Central memory CD4-positive, alpha-beta T cell (primary cell): ENCODE results near the gene ABCA4.
"Not testable (repeated sequence)": the region's sequence is repeated elsewhere in the genome, so short reads cannot be mapped to it uniquely, and the experiment has no call there.

ENCODE experiments used
- DNase-seq: peaks from one replicate; pipeline ENCODE4 v3.0.0; 2022
- total RNA-seq, 3 experiments: gene quantifications; one replicate each; lab custom pipeline; 2026; lab: John Stamatoyannopoulos, UW

The ABCA4 gene
- 0 reads per million in 3 experiments for total RNA-seq

- no peak for DNase-seq
These were observed at the start of gene ABCA4 for GRCh38 chr1:94120991-94121390. TSS of gene ABCA4 (minus strand) at chr1:94121148. CDS start at chr1:94121045, 103 bp downstream.

- no peak for DNase-seq
These were observed 48.2 kb upstream of the ABCA4 start for GRCh38 chr1:94169126-94169525.

- no peak for DNase-seq
These were observed 44.9 kb upstream of the ABCA4 start for GRCh38 chr1:94165843-94166242.

- not testable (repeated sequence) for DNase-seq
These were observed 43.9 kb upstream of the ABCA4 start for GRCh38 chr1:94164885-94165284.

- DNase-seq = not testable (repeated sequence)
These were observed 43.2 kb upstream of the ABCA4 start for GRCh38 chr1:94164121-94164520.

- not testable (repeated sequence) for DNase-seq
These were observed 42.3 kb upstream of the ABCA4 start for GRCh38 chr1:94163249-94163648.

- DNase-seq = no peak
These were observed 39.9 kb upstream of the ABCA4 start for GRCh38 chr1:94160811-94161210.

- DNase-seq = no peak
These were observed 35.2 kb upstream of the ABCA4 start for GRCh38 chr1:94156096-94156625.

- no peak for DNase-seq
These were observed 34.0 kb upstream of the ABCA4 start for GRCh38 chr1:94154989-94155388.

- DNase-seq = no peak
These were observed 32.2 kb upstream of the ABCA4 start for GRCh38 chr1:94153133-94153532.

- DNase-seq = not testable (repeated sequence)
These were observed 28.2 kb upstream of the ABCA4 start for GRCh38 chr1:94149166-94149565.

- no peak for DNase-seq
These were observed 25.3 kb upstream of the ABCA4 start for GRCh38 chr1:94146273-94146672.

- no peak for DNase-seq
These were observed 23.9 kb upstream of the ABCA4 start for GRCh38 chr1:94144836-94145235.

- DNase-seq = no peak
These were observed 22.8 kb upstream of the ABCA4 start for GRCh38 chr1:94143809-94144176.

- DNase-seq = no peak
These were observed 22.3 kb upstream of the ABCA4 start for GRCh38 chr1:94143173-94143808.

- no peak for DNase-seq
These were observed 21.6 kb upstream of the ABCA4 start for GRCh38 chr1:94142583-94142982.

- DNase-seq = no peak
These were observed 21.1 kb upstream of the ABCA4 start for GRCh38 chr1:94142022-94142421.

- no peak for DNase-seq
These were observed 11.2 kb upstream of the ABCA4 start for GRCh38 chr1:94132111-94132510.

- no peak for DNase-seq
These were observed 10.1 kb upstream of the ABCA4 start for GRCh38 chr1:94130851-94131595.

- no peak for DNase-seq
These were observed 5.7 kb upstream of the ABCA4 start for GRCh38 chr1:94126651-94127050.

- DNase-seq = no peak
These were observed 4.9 kb upstream of the ABCA4 start for GRCh38 chr1:94125551-94126514.

GRCh38 chr1:94124538-94124937 is 3.6 kb upstream of the ABCA4 start:
- DNase-seq = no peak
